Measurements from ENCODE around the gene UNC13C. TPM values are rescaled to one million over a fixed set of nuclear protein-coding genes. Genes with fewer than 3 reads are reported as not detected.

The UNC13C gene
- total and polyA plus RNA-seq, 2 experiments from 2014 or later: not detected

GRCh38 chr15:54099010-54099409 is 120.8 kb downstream of the UNC13C start:
- TF ChIP-seq EZH2phosphoT487 (IDR thresholded peaks at IDR 0.05; ENCODE audit: insufficient read depth, low read depth) (no peak), EZH2 (IDR thresholded peaks at IDR 0.05; ENCODE audit: insufficient read depth, poor library complexity, severe bottlenecking) (no peak)
- H3K4me1 ChIP-seq (ENCODE audit: insufficient read depth): no peaks in the 10 kb centered on the region
- H3K4me2 ChIP-seq (ENCODE audit: unreplicated experiment): no peak overlapping the region
- no peak overlapping the region for H3K9ac ChIP-seq
- no peaks in the 10 kb centered on the region for H3K9me2 ChIP-seq (ENCODE audit: insufficient read depth)
- DNase-seq: no peak
- H3K9me3 ChIP-seq (ENCODE audit: low read depth): no peaks in the 10 kb centered on the region
- H2AFZ ChIP-seq: no peak overlapping the region
- in situ Hi-C loops (cut with MboI): no loop called here
- H3K27ac ChIP-seq: no peak overlapping the region
- H3K4me3 ChIP-seq: no peak overlapping the region
- no peaks in the 10 kb centered on the region for H3K36me3 ChIP-seq (ENCODE audit: low read depth)
- H3F3A ChIP-seq (ENCODE audit: insufficient read depth): no peaks in the 10 kb centered on the region
- WGBS, 2 experiments (ENCODE audit: low coverage in 1 of 2, low lambda C conversion rate in 2 of 2, missing lambda C conversion rate in 2 of 2): 12 to 33% methylated on average over 1 of the region's 1 CpG
- H3K79me2 ChIP-seq (ENCODE audit: insufficient read depth): no peaks in the 10 kb centered on the region
- no peaks in the 10 kb centered on the region for H4K20me1 ChIP-seq (ENCODE audit: insufficient read depth)
- no peaks in the 10 kb centered on the region for H3K27me3 ChIP-seq (replicated peaks; ENCODE audit: insufficient read depth)

- no peaks in the 10 kb centered on the region for H3K9me3 ChIP-seq (ENCODE audit: low read depth)
- H4K20me1 ChIP-seq (ENCODE audit: insufficient read depth): no peaks in the 10 kb centered on the region
- H3K4me3 ChIP-seq: no peak overlapping the region
- H3K27me3 ChIP-seq (replicated peaks; ENCODE audit: insufficient read depth): no peaks in the 10 kb centered on the region
- no peaks in the 10 kb centered on the region for H3F3A ChIP-seq (ENCODE audit: insufficient read depth)
- 28 to 30% methylated on average over 10 of the region's 10 CpGs for WGBS, 2 experiments (ENCODE audit: low coverage in 1 of 2, low lambda C conversion rate in 2 of 2, missing lambda C conversion rate in 2 of 2)
- TF ChIP-seq EZH2 (IDR thresholded peaks at IDR 0.05; ENCODE audit: insufficient read depth, poor library complexity, severe bottlenecking): no peak
- TF ChIP-seq EZH2phosphoT487 (IDR thresholded peaks at IDR 0.05; ENCODE audit: insufficient read depth, low read depth): no peak
- no peak overlapping the region for H3K27ac ChIP-seq
- no peak for DNase-seq
- H2AFZ ChIP-seq: no peak overlapping the region
- no peaks in the 10 kb centered on the region for H3K79me2 ChIP-seq (ENCODE audit: insufficient read depth)
- H3K36me3 ChIP-seq (ENCODE audit: low read depth): no peaks in the 10 kb centered on the region
- H3K9ac ChIP-seq: no peak overlapping the region
- H3K4me1 ChIP-seq (ENCODE audit: insufficient read depth): no peaks in the 10 kb centered on the region
- in situ Hi-C loops (cut with MboI): no loop called here
- no peaks in the 10 kb centered on the region for H3K9me2 ChIP-seq (ENCODE audit: insufficient read depth)
- H3K4me2 ChIP-seq (ENCODE audit: unreplicated experiment): no peak overlapping the region
Observed at GRCh38 chr15:54101664-54102270, 123.5 kb downstream of the UNC13C start.

- TF ChIP-seq EZH2phosphoT487 (IDR thresholded peaks at IDR 0.05; ENCODE audit: insufficient read depth, low read depth) (no peak), EZH2 (IDR thresholded peaks at IDR 0.05; ENCODE audit: insufficient read depth, poor library complexity, severe bottlenecking) (no peak)
- no peak for DNase-seq
- H3K9me2 ChIP-seq (ENCODE audit: insufficient read depth): no peaks in the 10 kb centered on the region
- H3K36me3 ChIP-seq (ENCODE audit: low read depth): no peaks in the 10 kb centered on the region
- 9 to 10% methylated on average over 3 of the region's 3 CpGs for WGBS, 2 experiments (ENCODE audit: low coverage in 1 of 2, low lambda C conversion rate in 2 of 2, missing lambda C conversion rate in 2 of 2)
- H3K4me3 ChIP-seq: no peak overlapping the region
- no peaks in the 10 kb centered on the region for H4K20me1 ChIP-seq (ENCODE audit: insufficient read depth)
- no peaks in the 10 kb centered on the region for H3K79me2 ChIP-seq (ENCODE audit: insufficient read depth)
- H3K9me3 ChIP-seq (ENCODE audit: low read depth): no peaks in the 10 kb centered on the region
- no peak overlapping the region for H2AFZ ChIP-seq
- in situ Hi-C loops (cut with MboI): no loop called here
- no peak overlapping the region for H3K27ac ChIP-seq
- H3K27me3 ChIP-seq (replicated peaks; ENCODE audit: insufficient read depth): no peaks in the 10 kb centered on the region
- no peaks in the 10 kb centered on the region for H3F3A ChIP-seq (ENCODE audit: insufficient read depth)
- H3K4me1 ChIP-seq (ENCODE audit: insufficient read depth): no peaks in the 10 kb centered on the region
- H3K4me2 ChIP-seq (ENCODE audit: unreplicated experiment): no peak overlapping the region
- no peak overlapping the region for H3K9ac ChIP-seq
Observed at GRCh38 chr15:54102704-54103103, 124.5 kb downstream of the UNC13C start.

- no peaks in the 10 kb centered on the region for H3K4me1 ChIP-seq (ENCODE audit: insufficient read depth)
- no peaks in the 10 kb centered on the region for H3K9me3 ChIP-seq (ENCODE audit: low read depth)
- H3F3A ChIP-seq (ENCODE audit: insufficient read depth): no peaks in the 10 kb centered on the region
- H3K79me2 ChIP-seq (ENCODE audit: insufficient read depth): no peaks in the 10 kb centered on the region
- 22 to 24% methylated on average over 2 of the region's 2 CpGs for WGBS, 2 experiments (ENCODE audit: low coverage in 1 of 2, low lambda C conversion rate in 2 of 2, missing lambda C conversion rate in 2 of 2)
- H3K27me3 ChIP-seq (replicated peaks; ENCODE audit: insufficient read depth): no peaks in the 10 kb centered on the region
- no peak overlapping the region for H3K4me3 ChIP-seq
- in situ Hi-C loops (cut with MboI): no loop called here
- H3K4me2 ChIP-seq (ENCODE audit: unreplicated experiment): no peak overlapping the region
- H3K9me2 ChIP-seq (ENCODE audit: insufficient read depth): no peaks in the 10 kb centered on the region
- no peak overlapping the region for H3K9ac ChIP-seq
- TF ChIP-seq EZH2phosphoT487 (IDR thresholded peaks at IDR 0.05; ENCODE audit: insufficient read depth, low read depth): no peak
- no peak for TF ChIP-seq EZH2 (IDR thresholded peaks at IDR 0.05; ENCODE audit: insufficient read depth, poor library complexity, severe bottlenecking)
- H4K20me1 ChIP-seq (ENCODE audit: insufficient read depth): no peaks in the 10 kb centered on the region
- H2AFZ ChIP-seq: no peak overlapping the region
- H3K27ac ChIP-seq: no peak overlapping the region
- no peaks in the 10 kb centered on the region for H3K36me3 ChIP-seq (ENCODE audit: low read depth)
- no peak for DNase-seq
Observed at GRCh38 chr15:54109014-54109413, 130.8 kb downstream of the UNC13C start.

GRCh38 chr15:54119051-54119450 is 140.8 kb downstream of the UNC13C start:
- Histone ChIP-seq H4K20me1 (ENCODE audit: insufficient read depth) (no peaks in the 10 kb centered on the region), H3K9me3 (ENCODE audit: low read depth) (no peaks in the 10 kb centered on the region), H2AFZ (no peak overlapping the region), H3K36me3 (ENCODE audit: low read depth) (no peaks in the 10 kb centered on the region), H3K4me1 (ENCODE audit: insufficient read depth) (no peaks in the 10 kb centered on the region), H3K9ac (no peak overlapping the region), H3K4me3 (no peak overlapping the region), H3K9me2 (ENCODE audit: insufficient read depth) (no peaks in the 10 kb centered on the region), H3K27ac (no peak overlapping the region), H3K4me2 (ENCODE audit: unreplicated experiment) (no peak overlapping the region), H3K79me2 (ENCODE audit: insufficient read depth) (no peaks in the 10 kb centered on the region), H3F3A (ENCODE audit: insufficient read depth) (no peaks in the 10 kb centered on the region), H3K27me3 (replicated peaks; ENCODE audit: insufficient read depth) (no peaks in the 10 kb centered on the region)
- TF ChIP-seq EZH2 (IDR thresholded peaks at IDR 0.05; ENCODE audit: insufficient read depth, poor library complexity, severe bottlenecking) (no peak), EZH2phosphoT487 (IDR thresholded peaks at IDR 0.05; ENCODE audit: insufficient read depth, low read depth) (no peak)
- 32 to 33% methylated on average over 3 of the region's 3 CpGs for WGBS, 2 experiments (ENCODE audit: low coverage in 1 of 2, low lambda C conversion rate in 2 of 2, missing lambda C conversion rate in 2 of 2)
- no peak for DNase-seq
- in situ Hi-C loops (cut with MboI): no loop called here
